HG02588 (cell line): ENCODE results near the gene CD164L2.
A peak's percentile ranks its signal among the peaks of the same experiment; 100 is the strongest.

Source experiments
- ATAC-seq: cut with Tn5 transposase; IDR thresholded peaks from one replicate; pipeline ENCODE4 v1.9.1; 2021; ENCODE audit warnings: mild to moderate bottlenecking, moderate library complexity; ENCODE audit not compliant: unreplicated experiment

Gene CD164L2

DNA sequence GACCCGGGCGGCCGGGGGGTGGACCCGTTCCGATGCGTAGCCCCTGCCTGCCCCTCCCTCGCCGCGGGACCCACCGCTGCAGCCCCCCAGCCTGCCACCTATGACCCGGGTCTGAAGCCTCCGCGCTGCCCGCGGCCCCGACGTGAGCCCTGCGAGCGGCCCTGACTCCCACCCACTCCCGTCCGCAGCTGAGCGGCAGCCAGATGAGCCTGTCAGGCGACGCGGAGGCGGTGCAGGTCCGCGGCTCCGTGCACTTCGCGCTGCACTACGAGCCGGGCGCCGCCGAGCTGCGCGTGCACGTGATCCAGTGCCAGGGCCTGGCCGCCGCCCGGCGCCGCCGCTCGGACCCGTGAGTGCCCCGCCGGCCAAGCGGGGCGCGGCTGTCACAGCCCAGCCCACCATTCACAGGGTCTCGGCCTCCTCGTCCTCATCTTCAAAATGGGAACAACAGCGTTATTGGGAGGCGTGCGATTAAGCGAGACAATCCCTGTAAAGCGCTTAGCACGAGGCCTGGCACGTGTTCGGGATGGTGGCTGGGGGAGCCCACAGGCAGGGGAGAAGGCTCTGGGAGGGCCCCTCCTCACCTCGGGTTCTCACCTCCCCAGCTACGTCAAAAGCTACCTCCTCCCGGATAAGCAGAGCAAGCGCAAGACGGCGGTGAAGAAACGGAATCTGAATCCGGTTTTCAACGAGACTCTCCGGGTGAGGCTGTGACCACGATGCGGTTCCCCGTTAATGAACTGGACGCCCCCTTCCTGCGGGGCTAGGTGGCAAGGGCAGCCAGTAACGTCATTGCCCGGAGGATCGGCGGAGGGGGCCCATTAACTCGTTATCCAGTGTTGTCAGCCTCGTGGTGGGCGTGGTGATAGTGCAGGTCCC is 33.1 kb downstream of the CD164L2 start:
- no peak for ATAC-seq

DNA sequence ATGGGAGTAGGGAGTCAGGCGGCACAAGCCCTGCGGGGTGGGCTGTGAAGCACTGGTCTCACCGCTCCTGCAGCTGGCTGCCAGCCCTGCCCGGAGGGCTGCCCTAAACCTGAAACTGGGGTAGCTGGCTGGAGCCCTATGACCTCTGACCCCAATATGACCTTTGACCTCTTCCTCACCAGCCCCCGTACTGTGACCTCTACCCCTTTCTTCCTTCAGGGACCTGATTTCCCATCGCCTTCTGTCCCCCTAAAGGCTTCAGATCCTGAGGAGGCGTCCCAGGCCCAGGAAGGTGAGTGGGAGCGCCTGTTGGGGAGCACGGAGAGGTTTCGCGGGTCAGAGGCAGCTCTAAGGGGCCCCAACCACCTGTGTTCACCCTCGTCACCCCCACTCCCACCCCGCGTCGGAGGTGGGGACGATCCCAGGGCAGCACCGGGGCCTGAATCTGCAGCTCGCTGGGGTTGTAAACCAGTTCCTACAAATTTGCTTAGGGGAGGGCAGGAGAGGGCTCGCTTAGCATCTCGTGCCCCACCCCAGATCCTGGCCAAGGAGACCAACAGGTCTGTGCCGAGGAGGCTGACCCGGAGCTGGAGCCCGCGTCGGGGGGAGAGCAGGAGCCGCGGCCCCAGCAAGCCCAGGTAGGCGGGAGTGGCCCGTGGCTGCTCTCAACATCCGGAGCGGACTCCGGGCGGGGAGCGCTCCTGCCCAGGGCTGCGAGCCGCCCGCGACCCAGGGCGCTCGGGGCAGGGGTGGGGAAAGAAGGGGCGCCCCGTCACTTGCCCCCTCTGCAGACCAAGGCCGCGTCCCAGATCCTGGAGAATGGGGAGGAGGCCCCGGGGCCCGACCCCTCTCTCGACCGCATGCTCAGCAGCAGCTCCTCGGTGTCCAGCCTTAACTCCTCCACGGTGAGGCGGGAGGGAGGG is 34.0 kb downstream of the CD164L2 start:
- ATAC-seq, result no peak

DNA sequence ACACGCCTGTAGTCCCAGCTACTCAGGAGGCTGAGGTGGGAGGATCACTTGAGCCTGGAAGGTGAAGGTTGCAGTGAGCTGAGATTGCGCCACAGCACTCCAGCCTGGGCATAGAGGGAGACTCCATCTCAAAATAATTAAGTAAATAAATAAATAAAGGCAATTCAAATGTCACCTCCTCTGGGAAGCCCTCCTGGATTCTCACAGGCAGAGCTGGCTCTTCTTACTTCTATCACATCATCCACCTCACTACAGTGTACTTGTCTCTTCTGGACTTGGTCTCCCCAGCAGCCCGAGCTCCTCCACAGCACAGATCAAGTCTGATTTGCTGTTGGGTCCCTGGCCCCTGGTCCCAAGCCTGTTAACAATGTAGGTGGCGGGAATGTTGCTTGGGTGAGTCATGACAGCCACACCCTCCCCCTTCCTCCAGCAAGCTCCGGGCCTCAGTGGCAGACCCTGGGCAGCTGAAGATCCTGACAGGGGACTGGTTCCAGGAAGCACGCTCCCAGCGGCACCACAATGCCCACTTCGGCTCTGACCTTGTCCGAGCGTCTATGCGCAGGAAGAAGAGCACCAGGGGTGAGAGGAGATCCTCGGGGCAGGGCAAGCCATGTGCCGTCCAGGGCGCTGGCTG is 36.0 kb downstream of the CD164L2 start:
- no peak for ATAC-seq

DNA sequence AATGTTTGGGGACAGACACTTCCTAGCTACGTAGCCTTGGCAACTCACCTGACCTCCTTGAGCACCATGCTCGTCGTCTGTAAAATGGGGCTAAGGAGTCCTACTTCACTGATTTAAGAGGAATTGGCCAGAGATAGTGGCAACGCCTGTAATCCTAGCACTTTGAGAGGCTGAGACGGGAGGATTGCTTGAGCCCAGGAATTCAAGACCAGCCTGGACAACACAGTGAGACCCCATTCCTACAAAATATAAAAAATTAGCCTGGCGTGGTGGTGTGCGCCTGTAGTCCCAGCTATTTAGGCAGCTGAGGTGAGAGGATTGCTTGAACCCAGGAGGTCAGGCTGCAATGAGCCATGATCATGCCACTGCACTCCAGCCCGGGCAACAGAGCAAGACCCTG is 36.8 kb downstream of the CD164L2 start:
- ATAC-seq, result no peak

DNA sequence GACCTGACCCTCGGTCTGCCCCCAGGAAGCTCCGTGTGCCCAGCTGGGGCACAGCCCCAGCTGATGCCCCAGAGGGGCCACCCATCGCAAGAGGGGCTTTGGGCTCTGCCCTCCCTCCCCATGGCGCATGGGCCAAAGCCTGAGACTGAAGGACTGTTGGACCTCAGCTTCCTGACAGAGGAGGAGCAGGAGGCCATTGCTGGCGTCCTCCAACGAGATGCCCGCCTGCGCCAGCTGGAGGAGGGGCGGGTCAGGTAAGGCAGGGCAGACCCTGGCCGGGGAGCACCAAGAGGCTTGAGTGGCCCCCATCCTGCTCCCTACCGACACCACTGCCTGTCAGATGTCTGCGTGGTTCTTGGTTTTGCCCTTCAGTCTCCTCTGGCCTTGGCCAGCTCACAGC is 37.9 kb downstream of the CD164L2 start:
- no peak for ATAC-seq

DNA sequence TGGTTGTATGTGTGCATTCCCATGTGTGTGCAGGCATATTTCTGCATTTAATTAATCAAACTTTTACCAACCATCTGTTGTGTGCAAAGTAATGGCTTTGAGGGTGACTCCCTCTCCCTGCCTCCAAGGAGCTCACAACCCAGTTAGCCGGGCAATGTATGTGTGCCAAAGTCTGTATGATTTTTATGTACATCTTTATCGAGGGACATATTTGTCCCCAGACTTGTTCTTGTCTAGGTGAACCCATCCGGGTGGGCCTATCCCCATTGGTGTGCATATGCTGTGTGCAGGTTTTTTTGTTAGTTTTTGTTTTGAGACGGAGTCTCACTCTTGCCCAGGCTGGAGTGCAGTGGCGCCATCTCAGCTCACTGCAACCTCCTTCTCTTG is 39.5 kb downstream of the CD164L2 start:
- no peak for ATAC-seq

DNA sequence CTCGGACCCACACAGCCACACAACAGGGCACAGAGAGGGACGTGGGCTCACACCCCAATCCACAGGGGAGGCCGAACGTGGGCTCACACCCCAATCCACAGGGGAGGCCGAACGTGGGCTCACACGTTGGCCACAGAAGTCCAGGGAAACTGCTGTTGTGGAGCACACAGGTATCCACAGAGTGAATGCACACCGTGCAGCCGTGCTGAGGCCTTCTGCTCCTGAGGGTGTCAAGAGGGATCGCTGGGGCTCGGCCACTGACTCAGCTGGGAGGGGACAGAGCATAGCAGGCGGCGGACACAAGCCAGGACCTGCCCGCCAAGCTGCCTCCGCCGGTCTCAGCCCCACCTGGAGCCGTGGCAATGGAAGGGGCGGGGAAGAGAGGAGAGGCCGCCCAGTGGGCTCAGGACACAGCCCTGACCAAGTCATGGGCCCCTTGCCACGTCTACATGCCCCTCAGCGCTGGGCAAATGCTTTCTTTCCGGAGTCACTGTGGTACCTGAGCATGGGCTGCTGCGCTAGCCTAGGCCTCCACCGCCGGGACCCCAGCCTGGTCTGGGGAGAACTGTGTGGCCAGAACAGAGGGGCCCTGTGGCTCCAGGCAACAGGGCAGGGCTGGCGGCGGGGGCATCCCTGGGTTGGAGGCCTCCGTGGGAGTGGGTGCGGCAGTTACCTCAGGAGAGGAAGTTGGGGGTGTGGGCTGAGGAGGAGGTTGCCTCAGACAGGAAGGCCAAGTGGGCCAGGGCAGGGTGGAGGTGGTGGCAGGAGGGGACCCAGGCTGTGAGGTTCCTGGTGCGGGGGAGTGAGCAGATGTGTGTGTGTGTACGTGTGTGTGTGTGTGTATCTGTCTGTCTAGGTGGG is 40.1 kb downstream of the CD164L2 start:
- ATAC-seq, result no peak

DNA sequence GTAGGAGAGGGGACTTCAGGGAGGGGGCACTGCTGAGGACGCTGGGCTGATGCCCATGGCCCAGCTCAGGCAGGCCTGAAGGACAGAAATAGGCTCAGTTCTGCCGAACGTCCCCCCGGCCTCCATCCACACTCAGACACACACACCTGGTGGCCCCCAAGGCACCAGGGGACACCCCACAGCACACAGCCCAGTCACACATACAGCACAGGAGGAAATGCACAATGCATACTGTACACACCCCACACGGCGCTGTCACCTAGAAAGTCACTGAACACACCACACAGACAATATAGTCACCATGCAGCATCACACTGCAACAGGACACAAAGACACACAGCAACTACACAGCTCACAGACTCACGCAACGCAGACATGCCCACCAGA is 40.7 kb downstream of the CD164L2 start:
- no peak for ATAC-seq

DNA sequence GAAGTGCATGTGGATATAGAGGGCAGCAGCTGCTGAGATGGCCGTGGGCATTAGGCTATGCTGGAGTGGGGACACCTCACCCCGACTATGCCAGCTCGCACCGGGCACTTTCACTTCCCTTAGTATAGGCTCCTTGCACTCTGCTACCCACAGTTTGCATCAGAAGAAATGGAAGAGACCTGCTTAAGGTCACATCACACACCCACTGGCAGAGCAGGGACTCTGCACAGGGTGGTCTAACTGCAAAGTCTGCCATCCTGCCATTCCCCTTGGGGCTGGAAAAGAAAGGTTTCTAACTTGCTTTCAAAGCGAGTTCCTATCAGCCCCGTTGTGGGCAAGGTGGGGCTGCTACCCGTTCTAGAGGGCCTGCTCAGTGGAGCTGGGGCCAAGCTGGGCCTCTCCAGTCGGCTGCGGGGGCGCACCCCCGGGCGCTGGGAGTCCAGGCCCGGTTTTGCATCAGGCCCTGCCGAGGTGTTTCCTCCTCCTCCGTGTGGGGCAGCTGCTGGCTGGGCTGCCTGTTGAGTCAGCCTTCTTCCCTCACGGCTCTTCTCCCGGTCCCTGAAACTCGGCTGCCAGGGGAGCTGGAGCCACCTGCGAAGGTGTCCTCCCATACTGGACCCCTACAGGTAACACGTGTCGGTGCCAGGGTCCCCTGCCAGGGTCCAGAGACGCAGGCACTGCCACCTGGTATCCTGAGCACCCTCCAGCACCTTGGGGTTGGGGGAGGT is 41.4 kb downstream of the CD164L2 start, which contains the start of gene SYTL1:
Gene SYTL1, plus strand, starts transcription at position 498 of the 728 bp plus-strand sequence. CDS start 3,313 bp downstream, outside the sequence.
- ATAC-seq, result peak; percentile 45

DNA sequence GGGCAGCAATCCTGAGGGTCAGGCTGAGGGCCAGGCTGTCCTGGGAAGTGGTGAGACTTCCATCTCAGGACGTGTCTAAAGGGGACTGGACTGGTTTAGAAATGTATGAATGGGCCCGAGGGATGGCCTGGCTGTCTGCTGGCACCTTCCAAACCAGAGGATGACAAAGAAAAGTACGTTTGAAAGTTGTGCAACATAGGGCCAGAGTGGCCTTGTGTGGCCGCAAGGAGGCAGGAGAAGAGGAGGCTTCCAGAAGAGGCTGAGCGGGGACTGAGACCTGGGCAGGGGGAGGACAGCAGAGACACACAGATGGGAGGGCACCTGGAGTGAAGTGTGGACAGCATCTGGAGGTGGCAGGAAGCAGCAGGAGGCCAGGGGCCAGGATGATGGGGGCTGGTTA is 43.9 kb downstream of the CD164L2 start:
- ATAC-seq, result no peak

DNA sequence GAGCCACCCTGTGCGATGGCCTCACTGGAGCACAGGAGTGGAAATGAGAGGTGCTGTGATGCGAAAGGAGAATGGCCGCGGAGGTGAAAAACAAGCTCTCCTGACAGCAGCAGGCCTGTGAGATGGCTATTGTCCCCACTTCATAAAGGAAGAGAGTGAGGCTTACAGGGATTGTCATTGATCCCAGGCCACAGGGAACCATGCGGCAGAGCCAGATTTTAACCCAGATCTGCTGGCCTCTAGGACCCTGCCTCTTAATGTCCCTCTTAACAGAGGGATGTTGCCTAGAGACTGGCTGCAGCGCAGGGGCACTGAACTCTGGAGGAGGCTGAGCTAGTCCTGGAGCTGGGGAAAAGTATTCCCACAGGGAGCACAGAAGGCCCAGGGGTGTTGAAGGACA is 44.4 kb downstream of the CD164L2 start:
- no peak for ATAC-seq

DNA sequence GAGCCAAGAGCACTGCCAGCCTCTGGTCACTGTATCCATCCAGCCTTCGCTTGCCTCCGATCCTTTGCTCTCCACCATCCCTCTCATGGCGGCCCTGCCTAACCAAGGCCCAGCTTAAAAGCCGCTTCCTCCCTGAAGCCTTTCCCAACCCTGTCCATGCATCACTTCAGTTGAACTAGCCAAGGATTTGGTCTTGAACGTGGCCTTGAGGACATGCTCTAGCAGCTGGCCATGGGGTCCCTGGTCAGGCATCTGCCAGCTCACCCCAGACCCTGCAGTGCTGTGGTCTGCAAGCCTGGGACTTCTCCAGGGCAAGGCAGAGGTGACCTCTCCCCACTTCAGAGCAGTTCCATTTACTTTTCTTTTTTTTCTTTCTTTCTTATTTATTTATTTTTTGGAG is 46.4 kb downstream of the CD164L2 start:
- no peak for ATAC-seq

DNA sequence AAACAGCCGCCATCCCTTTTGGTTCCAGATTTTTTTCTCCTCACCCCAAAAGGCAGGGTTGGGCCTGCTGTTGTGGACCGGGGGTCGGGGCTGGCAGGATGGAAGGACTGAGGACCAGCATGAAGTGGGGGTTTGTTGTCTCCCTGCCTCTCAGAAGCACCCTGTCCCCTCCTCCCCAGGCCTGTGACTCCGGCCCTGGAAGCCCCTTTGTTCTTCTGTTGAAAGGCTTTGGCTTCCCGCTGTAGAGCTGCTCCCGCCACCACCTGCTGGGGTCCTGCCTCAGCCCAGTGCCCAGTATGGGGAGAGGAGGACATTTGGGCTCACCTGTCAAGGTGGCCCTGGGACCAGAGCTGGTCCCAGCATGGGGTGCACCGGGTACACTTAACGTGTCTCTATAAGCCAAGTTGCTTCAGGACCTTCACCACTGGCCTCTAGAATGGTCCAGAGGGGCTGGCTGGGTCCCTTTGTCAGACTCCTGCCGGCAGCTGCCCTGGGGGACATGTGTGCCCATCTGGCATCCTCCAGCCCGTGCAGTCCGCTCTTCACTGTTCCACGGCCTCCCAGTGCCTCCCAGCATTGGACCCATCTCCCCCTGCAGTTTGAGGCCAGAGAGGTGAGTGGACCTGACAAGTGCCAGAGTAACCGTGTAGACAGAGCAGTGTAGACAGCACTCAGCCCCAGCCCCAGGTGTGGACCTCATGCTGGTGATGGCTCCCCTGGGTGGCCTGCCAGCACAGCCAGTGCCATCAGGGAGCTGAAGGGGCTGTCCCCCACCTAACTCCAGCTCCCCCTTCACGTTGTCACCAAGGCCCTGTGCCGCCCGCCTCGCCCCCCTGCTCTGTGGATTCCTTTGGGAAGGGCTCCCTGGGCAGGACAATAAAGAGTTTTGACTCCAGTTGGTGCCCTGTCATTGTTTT is 47.4 kb downstream of the CD164L2 start:
- ATAC-seq, result no peak

DNA sequence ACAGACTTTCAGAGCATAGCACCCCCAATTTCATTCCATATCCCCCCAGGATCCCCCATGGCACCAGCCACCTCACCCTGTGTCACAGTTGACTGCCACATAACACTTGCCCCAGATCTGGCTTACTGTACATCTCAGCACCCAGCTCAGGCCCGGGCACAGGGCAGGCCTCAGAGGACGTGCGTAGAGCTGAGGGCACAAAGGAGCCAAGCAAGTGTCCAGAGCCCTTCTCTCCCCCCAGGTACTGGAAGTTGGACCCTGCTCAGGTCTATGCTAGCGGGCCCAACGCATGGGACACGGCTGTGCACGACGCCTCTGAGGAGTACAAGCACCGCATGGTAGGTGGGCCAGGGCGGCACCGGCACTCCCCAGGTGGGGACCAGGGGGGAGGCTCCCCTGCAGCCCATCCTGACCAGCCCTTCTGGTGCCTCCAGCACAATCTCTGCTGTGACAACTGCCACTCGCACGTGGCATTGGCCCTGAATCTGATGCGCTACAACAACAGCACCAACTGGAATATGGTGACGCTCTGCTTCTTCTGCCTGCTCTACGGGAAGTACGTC is 49.3 kb downstream of the CD164L2 start:
- no peak for ATAC-seq

DNA sequence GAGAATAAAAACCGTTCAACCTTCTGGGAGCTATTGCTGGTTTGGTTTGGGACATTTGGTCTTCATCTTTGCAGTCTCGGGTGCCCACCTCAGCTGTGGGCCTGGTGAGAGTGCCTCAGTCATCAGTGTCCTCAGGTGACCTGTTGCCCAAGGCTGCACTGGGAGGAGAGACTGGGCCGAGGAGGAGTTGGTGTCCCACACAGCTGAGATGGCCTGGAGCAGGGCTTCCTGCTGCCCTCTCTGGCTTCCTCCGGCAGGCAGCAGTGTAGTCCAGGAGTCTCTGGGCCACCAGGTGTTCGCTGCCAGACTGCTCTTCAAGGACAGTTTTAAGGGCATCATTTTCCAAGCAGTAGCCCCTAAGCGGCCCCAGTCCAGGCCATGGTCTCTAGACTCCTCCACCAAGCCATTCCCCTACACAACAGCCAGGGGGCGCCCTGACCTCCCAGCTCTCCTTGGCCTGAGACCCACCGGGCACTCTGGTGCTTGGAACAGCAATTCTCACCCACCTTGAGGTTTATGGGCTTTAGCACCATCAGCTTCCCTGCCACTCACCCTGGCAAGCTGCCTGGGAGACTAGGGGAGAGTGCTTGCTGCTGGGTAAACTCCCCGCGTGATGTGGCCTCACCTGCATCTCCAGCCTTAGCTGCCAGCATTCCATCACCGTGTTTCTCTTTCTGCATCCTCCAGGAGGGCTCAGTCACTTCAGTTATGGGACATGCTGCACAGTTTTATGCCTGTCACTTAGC is 50.4 kb downstream of the CD164L2 start:
- no peak for ATAC-seq

DNA sequence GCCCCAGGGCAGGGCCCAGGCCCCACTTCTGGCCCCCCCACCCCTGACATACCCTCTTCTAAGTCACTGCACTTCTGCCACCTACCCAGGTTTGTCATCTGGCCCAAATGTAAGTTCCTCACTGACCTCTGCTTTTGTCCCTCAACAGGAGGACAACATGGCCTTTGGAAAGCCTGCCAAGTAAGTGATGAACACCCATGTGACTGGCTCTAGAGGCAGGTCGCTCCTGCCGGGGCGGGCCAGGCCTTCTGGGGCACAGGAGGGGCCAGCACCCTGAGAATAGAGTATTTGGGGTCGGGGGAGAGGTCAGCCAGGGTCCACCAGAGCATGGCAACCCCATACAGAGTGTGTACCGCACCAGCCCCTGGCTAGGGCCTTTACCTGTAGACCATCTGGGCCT is 51.2 kb downstream of the CD164L2 start:
- no peak for ATAC-seq

DNA sequence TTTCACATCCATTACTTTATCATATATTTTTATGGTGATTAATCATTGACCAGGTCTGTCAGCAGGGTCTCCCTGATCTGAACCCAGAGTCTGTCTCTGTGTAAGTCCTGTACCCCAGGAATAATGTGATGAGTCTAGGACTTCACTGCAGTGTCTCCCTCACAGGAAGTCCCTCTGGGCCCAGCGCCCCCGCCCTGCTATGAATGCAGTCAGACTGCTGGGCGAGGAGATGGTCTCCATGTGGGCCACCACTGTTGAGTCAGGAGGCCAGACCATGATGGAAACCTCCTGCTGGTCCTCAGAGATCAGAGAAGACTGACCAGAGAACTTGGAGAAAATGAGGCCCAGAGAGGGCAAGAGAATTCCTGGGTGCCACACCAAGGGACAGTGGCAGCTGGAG is 51.7 kb downstream of the CD164L2 start:
- ATAC-seq, result no peak

DNA sequence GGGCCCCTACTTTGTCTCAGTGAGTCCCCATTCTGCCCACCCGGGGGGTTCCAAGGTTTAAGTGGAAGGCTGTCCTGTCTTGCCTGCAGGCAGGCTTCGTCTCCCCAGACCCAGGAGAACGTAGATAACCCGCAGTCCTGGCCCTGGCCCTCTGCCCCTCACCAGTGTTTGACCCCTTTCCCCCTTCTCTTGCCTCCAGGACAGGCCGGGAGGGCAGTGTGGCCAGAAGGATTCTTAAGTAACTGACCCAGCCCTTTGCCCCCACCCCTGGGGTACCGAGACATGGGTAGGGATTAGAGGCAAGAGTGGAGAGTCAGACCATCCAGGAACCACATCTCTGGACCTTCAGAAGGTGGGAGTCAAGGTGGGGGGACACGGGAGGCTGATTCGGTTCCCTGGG is 52.3 kb downstream of the CD164L2 start:
- ATAC-seq, result no peak
